Right lobe of liver (tissue), 6 donors: ENCODE data around the gene POLR2F. TPM values are rescaled to one million over a fixed set of nuclear protein-coding genes. Genes with fewer than 3 reads are reported as not detected.
A peak's percentile ranks its signal among the peaks of the same experiment; 100 is the strongest.

ENCODE experiments used
- ATAC-seq, 4 donors: fragments of 200-7000 bp; cut with Tn5 transposase; one replicate each; pipeline ENCODE4 v1.9.1; 2020; ENCODE audit warnings: mild to moderate bottlenecking in 4 of 4, moderate library complexity in 4 of 4
- DNase-seq, 3 donors: peaks; one replicate each; pipeline ENCODE4 v3.0.0-alpha.2; 2020
- H3K27ac ChIP-seq, 3 donors: fragments of 200-600 bp; one replicate each; pipeline ENCODE4 v1.8.0; 2022
- H3K27me3 ChIP-seq, 2 donors: fragments of 200-600 bp; one replicate each; pipeline ENCODE4 v1.8.0; 2022
- H3K36me3 ChIP-seq, 4 donors: fragments of 200-600 bp; sonication (generic) in 1 of 4; one replicate each; pipeline versions ENCODE4 v1.5.1 to v1.8.0; 2017 to 2022; ENCODE audit warnings: control low read depth in 1 of 4
- H3K4me1 ChIP-seq, 4 donors: fragments of 200-600 bp; sonication (generic) in 1 of 4; one replicate each; pipeline versions ENCODE4 v1.5.1 to v1.8.0; 2017 to 2022; ENCODE audit warnings: control low read depth in 1 of 4
- H3K4me3 ChIP-seq, 3 donors: fragments of 200-600 bp; one replicate each; pipeline ENCODE4 v1.8.0; 2022
- H3K9me3 ChIP-seq, 4 donors: fragments of 200-600 bp; sonication (generic) in 1 of 4; one replicate each; pipeline versions ENCODE4 v1.5.1 to v1.8.0; 2017 to 2022; ENCODE audit warnings: control low read depth in 1 of 4
- CTCF ChIP-seq, 4 donors: fragments of 200-600 bp in 3 of 4; fragments of 450-650 bp in 1 of 4; IDR thresholded peaks; one replicate each; pipeline versions ENCODE4 v1.5.1 to v1.8.0; 2016 to 2022; ENCODE audit warnings: antibody characterized with exemption in 4 of 4, mild to moderate bottlenecking in 2 of 4
- POLR2A ChIP-seq: fragments of 450-650 bp; IDR thresholded peaks from one replicate; pipeline ENCODE4 v1.6.1; 2017; ENCODE audit warnings: antibody characterized with exemption, mild to moderate bottlenecking
- WGBS: methylation state at CpG from one replicate; pipeline ENCODE4 v1.1.6; 2018; ENCODE audit warnings: low coverage, low lambda C conversion rate; ENCODE audit not compliant: insufficient coverage; ENCODE audit errors: missing lambda C conversion rate; 5-methylcytosine and 5-hydroxymethylcytosine counted together
- intact Hi-C, 2 donors: fragments of 100-400 bp; cut with DNase I; formaldehyde crosslinking; loops; one replicate each; pipeline versions ENCODE4 v1.11.2 to v1.14.1; 2022
- long read RNA-seq: library from polyadenylated mRNA; unstranded; transcript quantifications from one replicate; pipeline ENCODE4 v2.0.0, GENCODE V29; 2019
- total RNA-seq, 6 experiments: library from RNA; depleted of rRNA in 2 of 6; stranded (reverse); fragments of >200 nt in 2 of 6; fragmentation: NEBNext Ultra II Directional in 3 of 6; extraction: Animal tissue kit (Norgen Biotek cat#: 25700) in 3 of 6; gene quantifications; one replicate each; pipeline versions ENCODE4 v1.1.0 to v1.2.4, GENCODE V29; 2016 to 2023
- donor health status: DM: no; HTN: yes; CAD: no.
- donor health status: DM: no; HTN: no; CAD: no.
- donor health status: DM: no; HTN: no; CAD: no.
- donor health status: DM: no; HTN: yes; CAD: no.
- donor health status: DM: no; HTN: yes; CAD: no.

POLR2F gene
- 10 to 100 TPM; 42.4 to 60.5 (median 56.3) TPM for total RNA-seq
- long read RNA-seq, transcript POLR2F-205 (5 exons, 2,106 nt) = major isoform, 31 of 33 reads
- long read RNA-seq, partial matches to known transcripts = 0 of 33 reads
- long read RNA-seq, other reads (novel, unspliced or antisense) = 1 of 33 reads

GRCh38 chr22:37953437-37954179 is at the start of gene POLR2F, which contains the start of gene C22orf23:
POLR2F (plus strand) TSS chr22:37953699; CDS start chr22:37953788, 89 bp downstream.
C22orf23 (minus strand) TSS chr22:37953601; CDS start chr22:37953149, 452 bp downstream.
- DNase-seq (peak; percentile 96 to 98 (median 98)), ATAC-seq (peak; percentile 92 to 94 (median 92))
- WGBS = 0% methylated on average over 16 of the region's 52 CpGs
- TF ChIP-seq CTCF (IDR thresholded peaks at IDR 0.05) (no peak), POLR2A (peak; percentile 46)
- peaks cover 0 to 18% (median 2%) of the 10 kb centered on the region in 4 donors for H3K36me3 ChIP-seq
- H3K9me3 ChIP-seq = no peaks in the 10 kb centered on the region
- peak within 1 kb of the TSS; percentile 48 to 68 (median 55) for H3K27ac ChIP-seq
- peak within 1 kb of the TSS; percentile 88 to 100 (median 96) for H3K4me3 ChIP-seq
- no peaks in the 10 kb centered on the region for H3K27me3 ChIP-seq
- intact Hi-C loops = no loop called here
- H3K4me1 ChIP-seq = peaks cover 0 to 47% (median 6%) of the 10 kb centered on the region in 4 donors

GRCh38 chr22:37904572-37905533 is 48.6 kb upstream of the POLR2F start:
- DNase-seq = peak in 2 of 3 donors; percentile 89 to 95
- H3K27ac ChIP-seq = peak overlapping the region in 2 of 3 donors; percentile 24 to 57
- H3K36me3 ChIP-seq = no peaks in the 10 kb centered on the region
- peaks cover 0 to 10% (median 0%) of the 10 kb centered on the region in 4 donors for H3K4me1 ChIP-seq
- peak; percentile 63 to 86 (median 76) for ATAC-seq
- H3K27me3 ChIP-seq = no peaks in the 10 kb centered on the region
- intact Hi-C loops = no loop called here
- no peaks in the 10 kb centered on the region for H3K9me3 ChIP-seq
- 47% methylated on average over 6 of the region's 10 CpGs for WGBS
- TF ChIP-seq POLR2A = no peak
- TF ChIP-seq CTCF (IDR thresholded peaks at IDR 0.05) = no peak
- no peak overlapping the region for H3K4me3 ChIP-seq

GRCh38 chr22:37905534-37906363 is 47.8 kb upstream of the POLR2F start, which contains the start of gene MICALL1:
MICALL1 (plus strand) TSS chr22:37906297; CDS start chr22:37906423, 126 bp downstream.
- Histone ChIP-seq H3K36me3 (no peaks in the 10 kb centered on the region), H3K27ac (peak within 1 kb of the TSS; percentile 31 to 65 (median 62)), H3K27me3 (no peaks in the 10 kb centered on the region), H3K9me3 (no peaks in the 10 kb centered on the region), H3K4me1 (peaks cover 0 to 10% (median 0%) of the 10 kb centered on the region in 4 donors), H3K4me3 (peak within 1 kb of the TSS; percentile 53 to 71 (median 54))
- ATAC-seq (peak; percentile 84 to 90 (median 87)), DNase-seq (peak; percentile 80 to 84 (median 82))
- TF ChIP-seq CTCF (IDR thresholded peaks at IDR 0.05) (peak in 3 of 4 donors; percentile 18 to 56 (median 27)), POLR2A (peak; percentile 69)
- intact Hi-C loops = no loop called here
- 50% methylated on average over 9 of the region's 90 CpGs for WGBS
